Measurements from ENCODE around the gene COPG2.

DNA sequence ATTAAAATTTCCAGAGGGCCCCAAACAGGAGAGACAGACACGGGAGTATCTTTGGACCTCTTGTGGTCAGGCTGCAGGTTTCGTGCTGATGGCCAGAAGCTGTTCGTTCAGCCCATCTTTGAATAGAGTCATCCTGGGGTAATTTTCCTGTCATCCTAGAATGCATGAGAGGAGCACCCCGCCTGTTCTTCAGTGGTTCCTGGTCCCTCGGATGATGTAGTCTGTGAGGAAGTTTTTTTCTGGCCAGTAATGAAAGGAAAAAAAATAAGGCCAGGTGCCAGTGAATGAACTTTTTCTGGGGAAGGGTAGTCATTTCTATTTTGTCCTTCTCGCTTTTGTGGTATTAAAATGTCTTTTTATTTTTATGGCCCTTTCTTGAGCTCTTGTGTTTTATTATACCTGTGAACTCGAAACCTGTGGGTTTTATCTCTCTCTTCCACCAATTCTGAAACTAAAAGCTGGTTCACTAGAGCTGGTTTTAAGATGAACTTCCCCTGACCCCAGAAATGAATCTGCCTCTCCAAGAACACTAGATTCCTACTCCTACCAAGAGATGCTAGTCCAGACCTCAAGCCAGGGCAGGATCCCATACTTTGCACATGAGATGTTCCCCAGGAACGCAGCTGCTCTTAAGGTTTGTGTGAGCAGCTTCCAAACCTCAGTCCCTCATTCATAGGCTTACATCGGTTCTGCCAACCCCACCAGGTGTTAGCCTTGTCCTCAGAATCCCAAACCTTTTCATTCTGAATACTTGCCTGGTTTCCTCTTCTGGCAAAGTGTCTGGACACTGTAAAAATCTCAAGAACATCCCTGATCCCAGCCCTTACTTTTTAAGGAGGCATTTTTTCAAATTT, 192.0 kb downstream of the COPG2 start:
- TF ChIP-seq, protein P1, sequence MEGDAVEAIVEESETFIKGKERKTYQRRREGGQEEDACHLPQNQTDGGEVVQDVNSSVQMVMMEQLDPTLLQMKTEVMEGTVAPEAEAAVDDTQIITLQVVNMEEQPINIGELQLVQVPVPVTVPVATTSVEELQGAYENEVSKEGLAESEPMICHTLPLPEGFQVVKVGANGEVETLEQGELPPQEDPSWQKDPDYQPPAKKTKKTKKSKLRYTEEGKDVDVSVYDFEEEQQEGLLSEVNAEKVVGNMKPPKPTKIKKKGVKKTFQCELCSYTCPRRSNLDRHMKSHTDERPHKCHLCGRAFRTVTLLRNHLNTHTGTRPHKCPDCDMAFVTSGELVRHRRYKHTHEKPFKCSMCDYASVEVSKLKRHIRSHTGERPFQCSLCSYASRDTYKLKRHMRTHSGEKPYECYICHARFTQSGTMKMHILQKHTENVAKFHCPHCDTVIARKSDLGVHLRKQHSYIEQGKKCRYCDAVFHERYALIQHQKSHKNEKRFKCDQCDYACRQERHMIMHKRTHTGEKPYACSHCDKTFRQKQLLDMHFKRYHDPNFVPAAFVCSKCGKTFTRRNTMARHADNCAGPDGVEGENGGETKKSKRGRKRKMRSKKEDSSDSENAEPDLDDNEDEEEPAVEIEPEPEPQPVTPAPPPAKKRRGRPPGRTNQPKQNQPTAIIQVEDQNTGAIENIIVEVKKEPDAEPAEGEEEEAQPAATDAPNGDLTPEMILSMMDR (conservative IDR thresholded peaks at IDR 0.05; ENCODE audit: low read length): no peak
- TF ChIP-seq EZH2phosphoT487 (IDR thresholded peaks at IDR 0.05; ENCODE audit: borderline replicate concordance, low read depth, low read length): no peak

All from OCI-LY7 (cell line).